SK-N-SH treated with all-trans-retinoic acid at 6 μM for 48 hours (cell line): Measurements from ENCODE around the gene CNTNAP3.
"Not testable (repeated sequence)": the region's sequence is repeated elsewhere in the genome, so short reads cannot be mapped to it uniquely, and the experiment has no call there.

Source experiments
- ARNTL ChIP-seq: fragments of 450-650 bp; formaldehyde crosslinking; IDR thresholded peaks from 2 replicates; pipeline ENCODE4 v1.5.0; 2020; ENCODE audit warnings: low read depth, mild to moderate bottlenecking, moderate library complexity, borderline replicate concordance
- ESRRG ChIP-seq: fragments of 250-450 bp; sonication (Bioruptor Pico); IDR thresholded peaks from 2 replicates; pipeline ENCODE4 v1.6.1; 2021; ENCODE audit warnings: mild to moderate bottlenecking
- PATZ1 ChIP-seq: fragments of 250-450 bp; sonication (Bioruptor Pico); IDR thresholded peaks from 2 replicates; pipeline ENCODE4 v1.8.0; 2020; ENCODE audit warnings: mild to moderate bottlenecking, moderate library complexity, borderline replicate concordance
- RARB ChIP-seq: fragments of 250-450 bp; sonication (Bioruptor Pico); IDR thresholded peaks from 2 replicates; pipeline ENCODE4 v1.8.0; 2021; ENCODE audit warnings: mild to moderate bottlenecking, moderate library complexity
- TOX ChIP-seq: fragments of 250-450 bp; sonication (Bioruptor Pico); IDR thresholded peaks from 2 replicates; pipeline ENCODE4 v1.8.0; 2021; ENCODE audit warnings: mild to moderate bottlenecking, moderate library complexity, borderline replicate concordance

- not testable (repeated sequence) for TF ChIP-seq PATZ1 (CRISPR knock-in tag); RARB; ESRRG (CRISPR knock-in tag); TOX (CRISPR knock-in tag); ARNTL (CRISPR knock-in tag)
Measured at GRCh38 chr9:39046833-39047232, 241.1 kb downstream of the CNTNAP3 start.
